Measurements from ENCODE around the gene ELF1. TPM values are rescaled to one million over a fixed set of nuclear protein-coding genes. Genes with fewer than 3 reads are reported as not detected.

Gene ELF1
- total and polyA plus RNA-seq, 10 of the 15 experiments (the other 5 are each of a cell fraction or from before 2014, with no cell fraction given): 43.3 to 97.6 (median 55.7) TPM

DNA sequence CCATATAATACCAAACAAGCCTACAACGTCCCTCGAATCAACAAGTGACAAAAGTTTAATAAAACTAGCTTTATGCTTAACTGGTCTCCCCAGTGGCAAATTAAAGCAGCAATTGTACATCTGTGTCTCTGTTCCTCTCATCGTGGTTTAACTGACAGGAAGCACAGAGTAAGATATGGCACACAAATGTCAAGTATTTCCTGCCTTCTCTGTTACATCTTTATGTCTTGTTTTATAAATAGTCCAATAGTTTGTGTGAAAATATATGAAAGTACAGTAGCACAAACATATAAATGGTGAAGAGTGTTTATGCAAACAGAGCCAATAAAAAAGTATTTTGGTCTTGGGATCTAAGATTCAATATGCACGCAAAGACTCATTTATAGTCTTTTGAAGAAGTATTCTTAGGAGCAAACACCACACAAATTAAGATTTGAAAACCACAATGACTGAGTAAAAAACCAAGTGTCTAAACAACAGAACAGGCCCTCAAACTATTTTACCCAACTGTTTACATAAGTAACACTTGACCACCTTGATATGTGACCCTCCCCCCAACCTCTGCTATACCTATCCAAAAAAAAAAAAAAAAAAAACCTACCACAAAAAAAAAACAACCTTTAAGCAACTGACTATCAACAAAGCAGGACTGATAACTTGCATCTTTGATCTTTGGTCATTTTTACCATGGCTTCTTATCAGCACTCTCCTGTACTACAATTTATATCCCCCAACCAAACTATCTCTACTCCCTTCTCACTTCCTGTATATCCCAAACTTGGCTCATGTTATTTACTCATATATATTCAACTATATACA is 14.0 kb downstream of the ELF1 start (continued):
- TF ChIP-seq MXI1 (IDR thresholded peaks at IDR 0.05; ENCODE audit: low read depth, low read length) (no peak), SMC3 (IDR thresholded peaks at IDR 0.05; ENCODE audit: borderline replicate concordance, low read length) (no peak), ESRRA (IDR thresholded peaks at IDR 0.05; ENCODE audit: low read length) (no peak), HDAC2 (IDR thresholded peaks at IDR 0.05) (no peak), TAF1 (IDR thresholded peaks at IDR 0.05; ENCODE audit: borderline replicate concordance, low read depth, low read length) (no peak), CHD2 (IDR thresholded peaks at IDR 0.05; ENCODE audit: borderline replicate concordance, low read depth, low read length) (peak; percentile 51; the same call in 1 of the 2 replicates), NFIC (IDR thresholded peaks at IDR 0.05; ENCODE audit: low read depth, low read length) (peak; percentile 98), DPF2 (IDR thresholded peaks at IDR 0.05) (peak; percentile 65), CHD4 (IDR thresholded peaks at IDR 0.05) (no peak), RELA (IDR thresholded peaks at IDR 0.05; ENCODE audit: borderline replicate concordance, partially characterized antibody) (no peak), FOS (IDR thresholded peaks at IDR 0.05; ENCODE audit: borderline replicate concordance, extremely low read depth, insufficient read length) (no peak), RAD21 (IDR thresholded peaks at IDR 0.05; ENCODE audit: insufficient read depth, low read depth, low read length) (0 out of 2 replicates have a peak, but pooled peaks have one; percentile 7)
- TF ChIP-seq, protein P1, sequence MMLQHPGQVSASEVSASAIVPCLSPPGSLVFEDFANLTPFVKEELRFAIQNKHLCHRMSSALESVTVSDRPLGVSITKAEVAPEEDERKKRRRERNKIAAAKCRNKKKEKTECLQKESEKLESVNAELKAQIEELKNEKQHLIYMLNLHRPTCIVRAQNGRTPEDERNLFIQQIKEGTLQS (IDR thresholded peaks at IDR 0.05; ENCODE audit: borderline replicate concordance, extremely low read depth, low read depth, low read length): no peak
- TF ChIP-seq, protein P2, sequence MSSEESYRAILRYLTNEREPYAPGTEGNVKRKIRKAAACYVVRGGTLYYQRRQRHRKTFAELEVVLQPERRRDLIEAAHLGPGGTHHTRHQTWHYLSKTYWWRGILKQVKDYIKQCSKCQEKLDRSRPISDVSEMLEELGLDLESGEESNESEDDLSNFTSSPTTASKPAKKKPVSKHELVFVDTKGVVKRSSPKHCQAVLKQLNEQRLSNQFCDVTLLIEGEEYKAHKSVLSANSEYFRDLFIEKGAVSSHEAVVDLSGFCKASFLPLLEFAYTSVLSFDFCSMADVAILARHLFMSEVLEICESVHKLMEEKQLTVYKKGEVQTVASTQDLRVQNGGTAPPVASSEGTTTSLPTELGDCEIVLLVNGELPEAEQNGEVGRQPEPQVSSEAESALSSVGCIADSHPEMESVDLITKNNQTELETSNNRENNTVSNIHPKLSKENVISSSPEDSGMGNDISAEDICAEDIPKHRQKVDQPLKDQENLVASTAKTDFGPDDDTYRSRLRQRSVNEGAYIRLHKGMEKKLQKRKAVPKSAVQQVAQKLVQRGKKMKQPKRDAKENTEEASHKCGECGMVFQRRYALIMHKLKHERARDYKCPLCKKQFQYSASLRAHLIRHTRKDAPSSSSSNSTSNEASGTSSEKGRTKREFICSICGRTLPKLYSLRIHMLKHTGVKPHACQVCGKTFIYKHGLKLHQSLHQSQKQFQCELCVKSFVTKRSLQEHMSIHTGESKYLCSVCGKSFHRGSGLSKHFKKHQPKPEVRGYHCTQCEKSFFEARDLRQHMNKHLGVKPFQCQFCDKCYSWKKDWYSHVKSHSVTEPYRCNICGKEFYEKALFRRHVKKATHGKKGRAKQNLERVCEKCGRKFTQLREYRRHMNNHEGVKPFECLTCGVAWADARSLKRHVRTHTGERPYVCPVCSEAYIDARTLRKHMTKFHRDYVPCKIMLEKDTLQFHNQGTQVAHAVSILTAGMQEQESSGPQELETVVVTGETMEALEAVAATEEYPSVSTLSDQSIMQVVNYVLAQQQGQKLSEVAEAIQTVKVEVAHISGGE (CRISPR knock-in tag; IDR thresholded peaks at IDR 0.05): no peak
- TF ChIP-seq, protein P3, sequence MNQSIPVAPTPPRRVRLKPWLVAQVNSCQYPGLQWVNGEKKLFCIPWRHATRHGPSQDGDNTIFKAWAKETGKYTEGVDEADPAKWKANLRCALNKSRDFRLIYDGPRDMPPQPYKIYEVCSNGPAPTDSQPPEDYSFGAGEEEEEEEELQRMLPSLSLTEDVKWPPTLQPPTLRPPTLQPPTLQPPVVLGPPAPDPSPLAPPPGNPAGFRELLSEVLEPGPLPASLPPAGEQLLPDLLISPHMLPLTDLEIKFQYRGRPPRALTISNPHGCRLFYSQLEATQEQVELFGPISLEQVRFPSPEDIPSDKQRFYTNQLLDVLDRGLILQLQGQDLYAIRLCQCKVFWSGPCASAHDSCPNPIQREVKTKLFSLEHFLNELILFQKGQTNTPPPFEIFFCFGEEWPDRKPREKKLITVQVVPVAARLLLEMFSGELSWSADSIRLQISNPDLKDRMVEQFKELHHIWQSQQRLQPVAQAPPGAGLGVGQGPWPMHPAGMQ (IDR thresholded peaks at IDR 0.05; ENCODE audit: borderline replicate concordance): no peak
- TF ChIP-seq, protein P4, sequence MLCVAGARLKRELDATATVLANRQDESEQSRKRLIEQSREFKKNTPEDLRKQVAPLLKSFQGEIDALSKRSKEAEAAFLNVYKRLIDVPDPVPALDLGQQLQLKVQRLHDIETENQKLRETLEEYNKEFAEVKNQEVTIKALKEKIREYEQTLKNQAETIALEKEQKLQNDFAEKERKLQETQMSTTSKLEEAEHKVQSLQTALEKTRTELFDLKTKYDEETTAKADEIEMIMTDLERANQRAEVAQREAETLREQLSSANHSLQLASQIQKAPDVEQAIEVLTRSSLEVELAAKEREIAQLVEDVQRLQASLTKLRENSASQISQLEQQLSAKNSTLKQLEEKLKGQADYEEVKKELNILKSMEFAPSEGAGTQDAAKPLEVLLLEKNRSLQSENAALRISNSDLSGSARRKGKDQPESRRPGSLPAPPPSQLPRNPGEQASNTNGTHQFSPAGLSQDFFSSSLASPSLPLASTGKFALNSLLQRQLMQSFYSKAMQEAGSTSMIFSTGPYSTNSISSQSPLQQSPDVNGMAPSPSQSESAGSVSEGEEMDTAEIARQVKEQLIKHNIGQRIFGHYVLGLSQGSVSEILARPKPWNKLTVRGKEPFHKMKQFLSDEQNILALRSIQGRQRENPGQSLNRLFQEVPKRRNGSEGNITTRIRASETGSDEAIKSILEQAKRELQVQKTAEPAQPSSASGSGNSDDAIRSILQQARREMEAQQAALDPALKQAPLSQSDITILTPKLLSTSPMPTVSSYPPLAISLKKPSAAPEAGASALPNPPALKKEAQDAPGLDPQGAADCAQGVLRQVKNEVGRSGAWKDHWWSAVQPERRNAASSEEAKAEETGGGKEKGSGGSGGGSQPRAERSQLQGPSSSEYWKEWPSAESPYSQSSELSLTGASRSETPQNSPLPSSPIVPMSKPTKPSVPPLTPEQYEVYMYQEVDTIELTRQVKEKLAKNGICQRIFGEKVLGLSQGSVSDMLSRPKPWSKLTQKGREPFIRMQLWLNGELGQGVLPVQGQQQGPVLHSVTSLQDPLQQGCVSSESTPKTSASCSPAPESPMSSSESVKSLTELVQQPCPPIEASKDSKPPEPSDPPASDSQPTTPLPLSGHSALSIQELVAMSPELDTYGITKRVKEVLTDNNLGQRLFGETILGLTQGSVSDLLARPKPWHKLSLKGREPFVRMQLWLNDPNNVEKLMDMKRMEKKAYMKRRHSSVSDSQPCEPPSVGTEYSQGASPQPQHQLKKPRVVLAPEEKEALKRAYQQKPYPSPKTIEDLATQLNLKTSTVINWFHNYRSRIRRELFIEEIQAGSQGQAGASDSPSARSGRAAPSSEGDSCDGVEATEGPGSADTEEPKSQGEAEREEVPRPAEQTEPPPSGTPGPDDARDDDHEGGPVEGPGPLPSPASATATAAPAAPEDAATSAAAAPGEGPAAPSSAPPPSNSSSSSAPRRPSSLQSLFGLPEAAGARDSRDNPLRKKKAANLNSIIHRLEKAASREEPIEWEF (IDR thresholded peaks at IDR 0.05; ENCODE audit: insufficient replicate concordance, low read depth, low read length): no peak
